MM.1S (cell line): Measurements from ENCODE around the gene DLGAP3.

Experiments
- DNase-seq: peaks from one replicate; pipeline ENCODE4 v3.0.0-alpha.2; 2015
- H2AFZ ChIP-seq: fragments of 300-600 bp; sonication (generic); 2 replicates; pipeline ENCODE4 v1.6.0; 2016; ENCODE audit warnings: antibody characterized with exemption, low read length
- H3F3A ChIP-seq: fragments of 300-600 bp; sonication (generic); 2 replicates; pipeline ENCODE4 v1.6.1; 2016; ENCODE audit warnings: mild to moderate bottlenecking, antibody characterized with exemption, low read length, moderate library complexity, mixed read lengths; ENCODE audit not compliant: insufficient read depth
- H3K27ac ChIP-seq: fragments of 300-600 bp; sonication (generic); 2 replicates; pipeline ENCODE4 v1.5.1; 2016; ENCODE audit warnings: mild to moderate bottlenecking, low read length
- H3K27me3 ChIP-seq: fragments of 300-600 bp; sonication (generic); replicated peaks from 2 replicates; pipeline ENCODE4 v1.6.0; 2016; ENCODE audit warnings: low read length; ENCODE audit not compliant: insufficient read depth
- H3K36me3 ChIP-seq: fragments of 300-600 bp; sonication (generic); replicated peaks from 2 replicates; pipeline ENCODE4 v1.6.1; 2016; ENCODE audit warnings: mild to moderate bottlenecking, low read length, mixed read lengths; ENCODE audit not compliant: insufficient read depth
- H3K4me1 ChIP-seq: fragments of 300-600 bp; sonication (generic); 2 replicates; pipeline ENCODE4 v1.6.1; 2016; ENCODE audit warnings: low read length, mixed read lengths
- H3K4me2 ChIP-seq: fragments of 300-600 bp; sonication (generic); 2 replicates; pipeline ENCODE4 v1.6.0; 2016; ENCODE audit warnings: low read depth, low read length
- H3K4me3 ChIP-seq: fragments of 300-600 bp; sonication (generic); 2 replicates; pipeline ENCODE4 v1.5.1; 2016; ENCODE audit warnings: low read length, mixed read lengths
- H3K79me2 ChIP-seq: fragments of 300-600 bp; sonication (generic); 2 replicates; pipeline ENCODE4 v1.6.1; 2016; ENCODE audit warnings: mixed run types, low read length, mixed read lengths
- H3K9ac ChIP-seq: fragments of 300-600 bp; sonication (generic); 2 replicates; pipeline ENCODE4 v1.6.1; 2016; ENCODE audit warnings: low read length, mixed read lengths
- H3K9me2 ChIP-seq: fragments of 300-600 bp; sonication (generic); replicated peaks from 2 replicates; pipeline ENCODE4 v1.6.1; 2016; ENCODE audit warnings: mild to moderate bottlenecking, low read length, mixed read lengths; ENCODE audit not compliant: insufficient read depth
- H3K9me3 ChIP-seq: fragments of 300-600 bp; sonication (generic); replicated peaks from 2 replicates; pipeline ENCODE4 v1.6.1; 2016; ENCODE audit warnings: mild to moderate bottlenecking, low read length, mixed read lengths; ENCODE audit not compliant: insufficient read depth
- H4K20me1 ChIP-seq: fragments of 300-600 bp; sonication (generic); 2 replicates; pipeline ENCODE4 v1.6.1; 2016; ENCODE audit warnings: mild to moderate bottlenecking, low read length, moderate library complexity, mixed read lengths; ENCODE audit not compliant: insufficient read depth
- EZH2 ChIP-seq: fragments of 300-600 bp; sonication (generic); optimal IDR thresholded peaks from 2 replicates; pipeline ENCODE3; 2017; ENCODE audit warnings: low read depth, mild to moderate bottlenecking, antibody characterized with exemption, low read length, mixed read lengths
- EZH2phosphoT487 ChIP-seq: fragments of 300-600 bp; sonication (generic); IDR thresholded peaks from 2 replicates; pipeline ENCODE4 v1.6.1; 2018; ENCODE audit warnings: antibody characterized with exemption, low read length
- TF ChIP-seq, protein P1 (sequence below): fragments of 300-600 bp; sonication (generic); IDR thresholded peaks from 2 replicates; pipeline ENCODE4 v1.5.1; 2016; ENCODE audit warnings: antibody characterized with exemption, low read length, mixed read lengths

DLGAP3 gene

DNA sequence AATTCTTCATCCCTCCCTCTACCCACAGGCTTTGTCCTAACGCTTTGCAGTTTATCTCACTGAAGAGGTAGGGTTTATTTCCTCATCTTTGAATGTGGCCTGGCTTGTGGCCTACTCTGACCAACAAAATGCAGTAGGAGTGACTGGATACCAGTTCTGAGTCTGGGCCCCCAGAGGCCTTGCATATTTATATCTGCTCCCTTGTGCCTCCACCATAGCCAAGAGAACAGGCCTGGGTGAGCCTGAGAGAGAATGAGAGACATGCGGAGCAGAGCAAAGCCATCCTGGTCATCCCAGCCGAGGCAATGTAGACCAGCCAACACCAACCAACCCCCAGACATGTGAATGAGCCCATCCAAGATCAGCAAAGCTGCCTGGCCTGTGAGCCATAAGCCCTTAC is 100.2 kb downstream of the DLGAP3 start:
- no peaks in the 10 kb centered on the region for H3F3A ChIP-seq
- H2AFZ ChIP-seq: no peak overlapping the region
- H3K36me3 ChIP-seq: no peaks in the 10 kb centered on the region
- TF ChIP-seq EZH2 (no peak), EZH2phosphoT487 (no peak)
- TF ChIP-seq, protein P1, sequence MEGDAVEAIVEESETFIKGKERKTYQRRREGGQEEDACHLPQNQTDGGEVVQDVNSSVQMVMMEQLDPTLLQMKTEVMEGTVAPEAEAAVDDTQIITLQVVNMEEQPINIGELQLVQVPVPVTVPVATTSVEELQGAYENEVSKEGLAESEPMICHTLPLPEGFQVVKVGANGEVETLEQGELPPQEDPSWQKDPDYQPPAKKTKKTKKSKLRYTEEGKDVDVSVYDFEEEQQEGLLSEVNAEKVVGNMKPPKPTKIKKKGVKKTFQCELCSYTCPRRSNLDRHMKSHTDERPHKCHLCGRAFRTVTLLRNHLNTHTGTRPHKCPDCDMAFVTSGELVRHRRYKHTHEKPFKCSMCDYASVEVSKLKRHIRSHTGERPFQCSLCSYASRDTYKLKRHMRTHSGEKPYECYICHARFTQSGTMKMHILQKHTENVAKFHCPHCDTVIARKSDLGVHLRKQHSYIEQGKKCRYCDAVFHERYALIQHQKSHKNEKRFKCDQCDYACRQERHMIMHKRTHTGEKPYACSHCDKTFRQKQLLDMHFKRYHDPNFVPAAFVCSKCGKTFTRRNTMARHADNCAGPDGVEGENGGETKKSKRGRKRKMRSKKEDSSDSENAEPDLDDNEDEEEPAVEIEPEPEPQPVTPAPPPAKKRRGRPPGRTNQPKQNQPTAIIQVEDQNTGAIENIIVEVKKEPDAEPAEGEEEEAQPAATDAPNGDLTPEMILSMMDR: no peak
- H4K20me1 ChIP-seq: no peaks in the 10 kb centered on the region
- H3K4me1 ChIP-seq: no peaks in the 10 kb centered on the region
- H3K4me2 ChIP-seq: no peak overlapping the region
- no peak overlapping the region for H3K9ac ChIP-seq
- H3K27me3 ChIP-seq: no peaks in the 10 kb centered on the region
- H3K9me2 ChIP-seq: no peaks in the 10 kb centered on the region
- H3K27ac ChIP-seq: no peak overlapping the region
- H3K4me3 ChIP-seq: no peak overlapping the region
- no peaks in the 10 kb centered on the region for H3K79me2 ChIP-seq
- H3K9me3 ChIP-seq: no peaks in the 10 kb centered on the region
- DNase-seq: no peak

DNA sequence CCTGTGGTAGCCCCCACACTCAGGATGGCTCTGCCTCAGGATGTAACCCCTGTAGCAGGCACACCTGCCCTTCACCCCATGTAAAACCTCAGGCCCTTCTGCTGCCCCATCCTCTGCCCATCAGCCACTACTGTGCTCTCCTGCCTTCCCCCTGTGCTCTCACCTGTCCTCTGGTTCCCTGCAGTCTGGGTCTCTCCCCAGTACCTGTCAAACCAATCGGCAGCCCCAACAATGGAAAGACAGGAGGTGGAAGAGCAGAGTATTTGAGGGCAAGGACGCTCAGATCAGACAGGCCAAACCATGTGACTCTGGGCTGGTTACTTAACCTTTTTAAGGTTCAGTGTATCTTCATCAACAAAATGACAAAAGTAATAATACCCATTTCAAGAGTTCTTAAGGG is 100.8 kb downstream of the DLGAP3 start:
- Histone ChIP-seq H3K9ac (no peak overlapping the region), H3K9me2 (no peaks in the 10 kb centered on the region), H2AFZ (no peak overlapping the region), H3K79me2 (no peaks in the 10 kb centered on the region), H3K36me3 (no peaks in the 10 kb centered on the region), H3K9me3 (no peaks in the 10 kb centered on the region), H3K27ac (no peak overlapping the region), H4K20me1 (no peaks in the 10 kb centered on the region), H3K4me2 (no peak overlapping the region), H3F3A (no peaks in the 10 kb centered on the region), H3K4me1 (no peaks in the 10 kb centered on the region), H3K27me3 (no peaks in the 10 kb centered on the region), H3K4me3 (no peak overlapping the region)
- DNase-seq: no peak
- TF ChIP-seq EZH2phosphoT487: no peak
- no peak for TF ChIP-seq EZH2
- TF ChIP-seq, protein P1: no peak

DNA sequence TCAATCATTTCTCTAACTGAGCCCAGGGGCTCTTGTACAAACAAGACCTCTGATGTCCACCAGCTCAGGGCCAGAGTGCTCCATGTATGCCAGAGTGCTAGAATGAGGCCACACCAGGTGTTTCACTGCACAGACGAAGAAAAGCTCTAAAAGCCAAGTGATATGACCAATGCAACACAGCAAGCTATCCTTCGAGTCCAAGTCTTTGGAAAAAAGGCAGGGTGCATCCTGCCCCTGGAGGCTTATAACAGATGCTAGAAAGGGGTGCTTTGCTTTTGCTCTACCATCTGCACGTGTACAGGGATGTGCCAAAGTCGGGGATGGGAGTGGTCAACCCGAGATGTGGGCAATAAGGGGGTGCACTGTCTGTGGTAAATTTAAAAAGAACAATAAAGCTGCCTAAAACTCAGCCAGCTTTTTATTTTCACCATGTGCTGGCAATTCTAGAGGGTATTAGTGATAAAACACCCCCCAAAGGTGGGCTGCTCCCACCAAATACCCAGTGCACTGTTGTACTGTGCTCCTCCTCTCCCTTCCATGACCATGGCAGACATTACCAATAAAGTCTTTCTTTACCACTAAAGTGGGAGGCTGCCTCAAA is 102.0 kb downstream of the DLGAP3 start:
- Histone ChIP-seq H2AFZ (no peak overlapping the region), H3K27ac (no peak overlapping the region), H3K4me2 (no peak overlapping the region), H3K4me3 (no peak overlapping the region), H3K27me3 (no peaks in the 10 kb centered on the region), H3K79me2 (no peaks in the 10 kb centered on the region), H3K9me3 (no peaks in the 10 kb centered on the region), H3F3A (no peaks in the 10 kb centered on the region), H3K9ac (no peak overlapping the region), H3K9me2 (no peaks in the 10 kb centered on the region), H4K20me1 (no peaks in the 10 kb centered on the region), H3K4me1 (no peaks in the 10 kb centered on the region), H3K36me3 (no peaks in the 10 kb centered on the region)
- TF ChIP-seq, protein P1: no peak
- TF ChIP-seq EZH2phosphoT487 (no peak), EZH2 (no peak)
- no peak for DNase-seq
